Measurements from ENCODE around the gene ACRV1.

Gene ACRV1

DNA sequence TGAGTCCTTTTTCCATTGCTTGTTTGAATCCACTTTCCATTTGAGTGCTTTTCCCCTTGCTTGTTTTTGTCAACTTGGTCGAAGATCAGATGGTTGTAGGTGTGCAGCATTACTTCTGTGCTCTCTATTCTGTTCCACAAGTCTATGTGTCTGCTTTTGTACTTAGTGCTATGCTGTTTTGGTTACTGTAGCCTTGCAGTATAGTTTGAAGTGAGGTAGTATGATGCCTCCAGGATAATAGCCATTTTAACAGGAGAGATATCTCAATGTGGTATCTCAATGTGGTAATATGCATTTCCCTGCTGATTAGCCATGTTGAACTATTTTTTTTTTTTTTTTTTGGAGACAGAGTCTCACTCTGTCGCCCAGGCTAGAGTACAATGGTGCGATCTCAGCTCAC lies 16.7 kb downstream of the ACRV1 start:
- TF ChIP-seq, protein P1, sequence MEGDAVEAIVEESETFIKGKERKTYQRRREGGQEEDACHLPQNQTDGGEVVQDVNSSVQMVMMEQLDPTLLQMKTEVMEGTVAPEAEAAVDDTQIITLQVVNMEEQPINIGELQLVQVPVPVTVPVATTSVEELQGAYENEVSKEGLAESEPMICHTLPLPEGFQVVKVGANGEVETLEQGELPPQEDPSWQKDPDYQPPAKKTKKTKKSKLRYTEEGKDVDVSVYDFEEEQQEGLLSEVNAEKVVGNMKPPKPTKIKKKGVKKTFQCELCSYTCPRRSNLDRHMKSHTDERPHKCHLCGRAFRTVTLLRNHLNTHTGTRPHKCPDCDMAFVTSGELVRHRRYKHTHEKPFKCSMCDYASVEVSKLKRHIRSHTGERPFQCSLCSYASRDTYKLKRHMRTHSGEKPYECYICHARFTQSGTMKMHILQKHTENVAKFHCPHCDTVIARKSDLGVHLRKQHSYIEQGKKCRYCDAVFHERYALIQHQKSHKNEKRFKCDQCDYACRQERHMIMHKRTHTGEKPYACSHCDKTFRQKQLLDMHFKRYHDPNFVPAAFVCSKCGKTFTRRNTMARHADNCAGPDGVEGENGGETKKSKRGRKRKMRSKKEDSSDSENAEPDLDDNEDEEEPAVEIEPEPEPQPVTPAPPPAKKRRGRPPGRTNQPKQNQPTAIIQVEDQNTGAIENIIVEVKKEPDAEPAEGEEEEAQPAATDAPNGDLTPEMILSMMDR (conservative IDR thresholded peaks at IDR 0.05): no peak
- no peak for TF ChIP-seq ZFX (IDR thresholded peaks at IDR 0.05)
- no peak overlapping the region for H3K27ac ChIP-seq

DNA sequence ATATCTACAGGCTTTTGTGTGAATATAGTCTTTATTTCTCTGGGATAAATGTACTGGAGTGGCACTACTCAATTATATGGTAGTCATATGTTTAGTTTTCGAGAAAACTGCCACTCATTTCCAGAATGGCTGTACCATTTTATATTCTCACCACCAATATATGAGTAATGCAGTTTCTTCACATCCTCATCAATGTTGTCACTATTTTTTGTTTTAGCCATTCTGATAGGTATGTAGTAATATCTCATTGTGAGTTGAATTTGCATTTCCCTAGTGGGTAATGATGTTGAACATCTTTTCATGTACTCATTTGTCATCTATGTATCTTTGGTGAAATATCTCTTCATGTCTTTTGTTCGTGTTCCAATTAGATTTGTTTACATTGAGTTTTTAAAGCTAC lies 18.0 kb downstream of the ACRV1 start:
- TF ChIP-seq, protein P1 (conservative IDR thresholded peaks at IDR 0.05): no peak
- TF ChIP-seq ZFX (IDR thresholded peaks at IDR 0.05): no peak
- H3K27ac ChIP-seq: no peak overlapping the region

DNA sequence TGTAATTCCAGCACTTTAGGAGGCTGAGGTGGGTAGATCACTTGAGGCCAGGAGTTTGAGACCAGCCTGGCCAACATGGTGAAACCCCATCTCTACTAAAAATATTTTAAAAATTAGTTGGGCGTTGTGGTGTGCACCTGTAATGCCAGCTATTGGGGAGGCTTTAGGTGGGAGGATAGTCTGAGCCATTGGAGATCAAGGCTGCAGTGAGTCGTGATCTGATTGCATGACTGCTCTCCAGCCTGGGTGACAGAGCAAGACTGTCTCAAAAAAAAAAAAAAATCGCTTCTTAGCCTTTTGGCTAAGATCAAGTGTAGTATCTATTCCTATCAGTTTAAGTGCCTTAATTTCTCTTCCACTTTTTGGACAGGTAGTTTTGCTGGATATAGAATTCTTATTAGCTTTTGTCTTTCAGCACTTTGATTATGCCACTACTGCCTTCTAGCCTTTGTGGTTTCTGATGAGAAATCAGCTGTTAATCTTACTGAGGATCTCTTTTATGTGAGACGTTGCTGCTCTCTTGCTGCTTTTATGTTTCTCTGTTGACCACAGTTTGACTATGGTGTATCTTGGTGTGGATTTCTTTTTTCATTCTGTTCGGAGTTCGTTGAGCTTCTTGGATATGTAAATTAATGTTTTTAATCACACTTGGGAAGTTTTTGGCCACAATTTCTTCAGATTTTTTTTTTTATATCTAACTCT lies 31.0 kb downstream of the ACRV1 start:
- TF ChIP-seq, protein P1 (conservative IDR thresholded peaks at IDR 0.05): no peak
- TF ChIP-seq ZFX (IDR thresholded peaks at IDR 0.05): no peak
- H3K27ac ChIP-seq: no peak overlapping the region

DNA sequence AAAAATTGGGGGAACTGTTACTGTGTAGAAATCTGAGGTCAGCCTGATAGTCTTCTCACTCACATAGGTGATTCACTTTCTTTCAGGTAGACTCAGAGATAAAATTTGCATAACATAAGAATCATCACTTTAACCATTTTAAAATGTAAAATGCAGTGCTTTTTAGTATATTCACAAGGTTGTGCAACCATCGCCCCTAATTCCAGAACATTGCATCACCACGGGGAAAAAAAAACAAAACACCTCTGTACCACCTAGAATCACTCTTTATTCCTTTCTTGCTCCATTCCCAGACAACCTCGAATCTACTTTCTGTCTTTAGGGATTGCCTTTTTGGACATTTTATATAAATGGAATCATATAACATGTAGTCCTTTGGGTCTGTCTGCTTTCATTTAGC lies 34.8 kb downstream of the ACRV1 start:
- H3K27ac ChIP-seq: no peak overlapping the region
- TF ChIP-seq ZFX (IDR thresholded peaks at IDR 0.05): no peak
- TF ChIP-seq, protein P1 (conservative IDR thresholded peaks at IDR 0.05): no peak

DNA sequence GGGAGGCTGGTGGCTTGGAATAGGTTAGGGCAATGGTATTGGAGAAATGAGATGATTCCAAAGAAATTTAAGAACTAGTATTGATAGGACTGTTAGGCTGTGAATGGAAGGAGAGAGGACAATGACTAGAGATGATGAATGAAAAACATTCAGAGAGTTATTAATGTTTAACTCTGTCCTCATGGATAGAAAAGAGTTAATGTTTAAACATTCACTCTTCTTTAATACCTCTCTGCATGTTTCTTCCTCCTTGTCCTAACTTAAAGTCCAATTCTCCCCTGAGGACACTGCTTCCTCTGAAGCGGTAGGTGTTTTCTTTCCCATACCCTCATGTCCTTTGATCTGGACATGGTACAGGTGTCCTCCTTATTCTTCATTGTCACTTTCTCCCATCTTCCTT lies 42.3 kb downstream of the ACRV1 start:
- no peak for TF ChIP-seq ZFX (IDR thresholded peaks at IDR 0.05)
- TF ChIP-seq, protein P1 (conservative IDR thresholded peaks at IDR 0.05): no peak
- H3K27ac ChIP-seq: no peak overlapping the region

DNA sequence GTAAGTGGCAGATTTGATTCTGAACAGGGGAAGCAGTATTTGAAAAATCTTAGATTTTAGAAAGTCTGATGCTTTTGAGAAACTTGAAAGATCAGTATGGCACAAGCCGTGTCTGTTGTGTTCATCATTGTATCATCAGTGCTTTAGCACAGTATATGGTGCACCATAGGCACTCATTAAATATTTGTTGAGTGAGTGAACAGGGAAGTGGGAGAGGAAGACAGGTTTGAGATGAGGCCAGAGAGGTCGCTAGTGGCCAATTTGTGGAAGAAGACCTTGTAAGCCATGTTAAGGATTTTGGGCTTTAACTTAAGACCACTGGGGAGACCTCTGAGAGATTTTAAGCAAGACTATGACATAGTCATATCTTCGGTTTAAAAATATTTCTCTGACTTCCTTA lies 42.8 kb downstream of the ACRV1 start:
- no peak overlapping the region for H3K27ac ChIP-seq

DNA sequence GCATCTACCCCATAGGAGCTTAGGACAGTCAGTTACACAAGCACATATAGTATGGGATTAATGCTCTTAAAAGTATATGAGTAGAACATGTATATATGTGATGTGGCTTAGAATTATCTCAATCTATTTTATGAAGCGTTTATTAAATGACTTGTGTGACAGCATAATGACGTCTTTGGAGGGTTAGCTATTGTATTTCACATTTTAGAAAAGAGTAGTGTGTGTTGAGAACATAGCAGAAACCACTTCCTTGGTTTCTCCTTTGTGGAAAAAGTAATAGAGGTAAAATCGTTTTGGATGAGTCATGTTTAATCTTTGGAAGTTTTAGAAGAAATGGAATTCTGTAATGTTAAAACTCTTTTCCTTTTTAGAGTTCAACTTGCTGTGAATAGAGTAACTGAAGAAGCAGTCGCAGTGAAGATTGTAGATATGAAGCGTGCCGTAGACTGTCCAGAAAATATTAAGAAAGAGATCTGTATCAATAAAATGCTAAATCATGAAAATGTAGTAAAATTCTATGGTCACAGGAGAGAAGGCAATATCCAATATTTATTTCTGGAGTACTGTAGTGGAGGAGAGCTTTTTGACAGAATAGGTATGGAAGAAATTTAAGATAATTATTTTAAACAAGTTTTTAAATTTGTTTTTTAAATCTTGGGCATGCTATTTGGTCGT lies 53.3 kb downstream of the ACRV1 start:
- TF ChIP-seq, protein P1 (conservative IDR thresholded peaks at IDR 0.05): no peak
- no peak for TF ChIP-seq ZFX (IDR thresholded peaks at IDR 0.05)
- H3K27ac ChIP-seq: no peak overlapping the region

More for the DNA sequence above, 42.8 kb downstream of the ACRV1 start:
- no peak for TF ChIP-seq ZFX (IDR thresholded peaks at IDR 0.05)
- TF ChIP-seq, protein P1 (conservative IDR thresholded peaks at IDR 0.05): no peak

Data from C4-2B (cell line).